CD14-positive monocyte (primary cell): ENCODE data around the gene GNPTG. TPM values are rescaled to one million over a fixed set of nuclear protein-coding genes. Genes with fewer than 3 reads are reported as not detected.

Source experiments
- DNase-seq, 3 donors: peaks; one replicate each; pipeline ENCODE4 v3.0.0-alpha.2; 2011 to 2022
- H2AFZ ChIP-seq: 2 replicates; pipeline ENCODE4 v1.6.0; 2012; ENCODE audit warnings: mild to moderate bottlenecking, low read depth, low read length, inconsistent platforms; ENCODE audit not compliant: insufficient read depth, poor library complexity, severe bottlenecking
- H3K27ac ChIP-seq, 2 donors: 1 replicate in 1 of 2; 2 replicates in 1 of 2; pipeline ENCODE4 v1.5.1; 2012 to 2013; ENCODE audit warnings: low read length in 2 of 2, control low read depth in 1 of 2, inconsistent platforms in 1 of 2, low read depth in 1 of 2, mild to moderate bottlenecking in 1 of 2
- H3K27me3 ChIP-seq, 2 donors: one replicate each; pipeline versions ENCODE4 v1.6.0 to v1.6.1; 2011 to 2013; ENCODE audit warnings: low read length in 2 of 2; ENCODE audit not compliant: control insufficient read depth in 2 of 2, insufficient read depth in 2 of 2
- H3K36me3 ChIP-seq, 2 donors: replicated peaks in 1 of 2; 1 replicate in 1 of 2; 2 replicates in 1 of 2; pipeline versions ENCODE4 v1.5.1 to v1.6.1; 2012 to 2013; ENCODE audit warnings: low read length in 2 of 2, control low read depth in 1 of 2, inconsistent platforms in 1 of 2, mild to moderate bottlenecking in 1 of 2; ENCODE audit not compliant: insufficient read depth in 2 of 2, control insufficient read depth in 1 of 2
- H3K4me1 ChIP-seq, 2 donors: 1 replicate in 1 of 2; 2 replicates in 1 of 2; pipeline versions ENCODE4 v1.5.1 to v1.6.1; 2012 to 2013; ENCODE audit warnings: low read length in 2 of 2, control low read depth in 1 of 2, inconsistent platforms in 1 of 2, mild to moderate bottlenecking in 1 of 2, moderate library complexity in 1 of 2; ENCODE audit not compliant: insufficient read depth in 2 of 2, control insufficient read depth in 1 of 2
- H3K4me2 ChIP-seq: replicated peaks from 2 replicates; pipeline ENCODE3; 2012; ENCODE audit warnings: low read length, moderate library complexity, mild to moderate bottlenecking; ENCODE audit not compliant: poor library complexity, severe bottlenecking; ENCODE audit errors: extremely low read depth
- H3K4me3 ChIP-seq, 3 experiments: fragments of 200-600 bp in 1 of 3; sonication (generic) in 1 of 3; replicated peaks in 1 of 3; 1 replicate in 2 of 3; 2 replicates in 1 of 3; pipeline ENCODE4 v1.5.1; 2011 to 2013; ENCODE audit warnings: low read length in 3 of 3, mild to moderate bottlenecking in 3 of 3, control low read depth in 2 of 3, low read depth in 2 of 3, inconsistent platforms in 1 of 3, moderate library complexity in 1 of 3
- H3K79me2 ChIP-seq: 2 replicates; pipeline ENCODE4 v1.6.0; 2012; ENCODE audit warnings: mild to moderate bottlenecking, control low read depth, inconsistent platforms, low read length, moderate library complexity; ENCODE audit not compliant: insufficient read depth
- H3K9ac ChIP-seq: 2 replicates; pipeline ENCODE4 v1.6.0; 2017; ENCODE audit warnings: low read length, mild to moderate bottlenecking; ENCODE audit not compliant: insufficient read depth, poor library complexity, severe bottlenecking
- H3K9me3 ChIP-seq, 2 donors: replicated peaks in 1 of 2; 1 replicate in 1 of 2; 2 replicates in 1 of 2; pipeline versions ENCODE4 v1.5.1 to v1.6.1; 2012 to 2013; ENCODE audit warnings: low read length in 2 of 2, control low read depth in 1 of 2; ENCODE audit not compliant: control insufficient read depth in 1 of 2, insufficient read depth in 1 of 2
- H4K20me1 ChIP-seq: 2 replicates; pipeline ENCODE4 v1.6.0; 2012; ENCODE audit warnings: mild to moderate bottlenecking, low read length, control low read depth, moderate library complexity; ENCODE audit not compliant: insufficient read depth
- H3K27ac Mint-ChIP-seq, 7 donors: one replicate each; pipeline ENCODE4 v1.8.0; 2020; ENCODE audit warnings: mild to moderate bottlenecking in 7 of 7, mixed read lengths in 7 of 7, moderate library complexity in 6 of 7, inconsistent platforms in 2 of 7
- H3K27me3 Mint-ChIP-seq, 3 donors: one replicate each; pipeline ENCODE4 v1.8.0; 2021 to 2022; ENCODE audit warnings: low read depth in 3 of 3, mild to moderate bottlenecking in 3 of 3, mixed read lengths in 3 of 3, moderate library complexity in 3 of 3, inconsistent platforms in 1 of 3
- H3K36me3 Mint-ChIP-seq, 2 donors: one replicate each; pipeline ENCODE4 v1.8.0; 2020; ENCODE audit warnings: mixed read lengths in 2 of 2, inconsistent platforms in 1 of 2, mild to moderate bottlenecking in 1 of 2
- H3K4me1 Mint-ChIP-seq: one replicate; pipeline ENCODE4 v1.8.0; 2020; ENCODE audit warnings: mild to moderate bottlenecking, mixed read lengths
- H3K4me3 Mint-ChIP-seq, 2 donors: one replicate each; pipeline ENCODE4 v1.8.0; 2020; ENCODE audit warnings: mild to moderate bottlenecking in 2 of 2, mixed read lengths in 2 of 2, moderate library complexity in 1 of 2
- H3K9me3 Mint-ChIP-seq, 7 donors: one replicate each; pipeline ENCODE4 v1.8.0; 2020 to 2022; ENCODE audit warnings: mixed read lengths in 7 of 7, mild to moderate bottlenecking in 6 of 7, moderate library complexity in 6 of 7, inconsistent platforms in 2 of 7
- CTCF ChIP-seq: fragments of 200-600 bp; IDR thresholded peaks from one replicate; pipeline ENCODE4 v1.8.0; 2022; ENCODE audit warnings: antibody characterized with exemption, mild to moderate bottlenecking
- WGBS: methylation state at CpG from one replicate; pipeline ENCODE4 v1.1.5; 2013; ENCODE audit warnings: missing lambda C conversion rate; ENCODE audit not compliant: insufficient coverage; 5-methylcytosine and 5-hydroxymethylcytosine counted together
- intact Hi-C, 2 donors: fragments of 100-400 bp; cut with micrococcal nuclease; formaldehyde crosslinking; loops; one replicate each; pipeline versions ENCODE4 v1.15.0 to v1.15.1; 2023
- polyA plus RNA-seq, 3 donors: library from polyadenylated mRNA; depleted of rRNA in 1 of 3; unstranded in 2 of 3; stranded (reverse) in 1 of 3; fragments of 300-500 nt in 2 of 3; fragments of >200 nt in 1 of 3; fragmentation: Illumina TruSeq in 2 of 3; gene quantifications; 1 replicate in 2 of 3; 2 replicates in 1 of 3; pipeline ENCODE4 v1.2.3, GENCODE V29; 2012 to 2021

Gene GNPTG
- polyA plus RNA-seq, 3 donors, result 74.7 to 130 (median 82.5) TPM

DNA sequence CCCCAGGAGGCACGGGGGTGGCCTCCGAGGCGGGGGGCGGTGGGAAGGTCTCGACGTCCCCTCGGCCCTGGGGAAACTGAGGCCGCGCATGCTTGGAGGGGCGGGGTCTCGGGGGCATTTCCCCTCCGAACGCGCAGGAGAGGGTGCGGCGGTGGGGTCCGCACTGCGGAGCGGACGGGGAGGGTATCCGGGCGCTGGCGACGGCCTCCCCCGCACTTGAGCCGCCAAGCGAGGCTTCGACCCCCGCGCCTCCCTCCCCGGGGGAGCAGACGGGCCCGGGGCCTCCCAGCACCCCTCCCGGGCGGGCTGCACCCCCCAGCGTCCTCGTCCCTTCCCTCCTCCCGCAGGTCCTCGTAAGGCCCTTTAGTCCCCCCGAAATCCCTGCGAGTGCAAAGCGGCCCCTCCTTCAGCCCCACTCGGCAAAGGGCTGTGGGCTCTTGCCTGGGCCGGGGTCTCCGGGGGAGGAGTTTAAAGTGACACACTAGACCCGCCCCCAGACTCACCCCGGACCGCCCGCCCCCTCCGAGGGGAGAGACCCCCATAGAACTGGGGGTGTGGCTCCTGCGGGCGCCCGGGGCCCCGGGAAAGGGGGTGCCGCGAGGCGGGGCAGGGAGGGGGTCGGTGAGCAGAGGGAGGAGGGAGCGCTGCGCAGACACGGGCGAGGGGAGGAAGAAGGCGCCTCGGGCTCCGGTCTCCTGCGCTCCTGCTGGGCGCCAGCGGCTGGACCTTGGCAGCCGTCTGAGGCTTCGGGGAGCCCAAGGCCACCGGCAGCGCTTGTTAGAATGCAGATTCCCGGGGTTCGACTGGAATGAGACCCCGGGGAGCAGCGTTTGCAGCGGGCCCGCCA is 17.7 kb upstream of the GNPTG start:
- no peak for TF ChIP-seq CTCF
- Histone ChIP-seq H3K4me3 (peak overlapping the region in 1 of 3 experiments; percentile 54), H4K20me1 (no peaks in the 10 kb centered on the region), H3K79me2 (no peaks in the 10 kb centered on the region), H3K27ac (no peak overlapping the region), H3K9me3 (peaks cover 5 to 11% of the 10 kb centered on the region in 2 donors), H3K27me3 (peaks cover 42 to 59% of the 10 kb centered on the region in 2 donors), H3K4me1 (peaks cover 13 to 32% of the 10 kb centered on the region in 2 donors), H3K4me2 (peak overlapping the region; percentile 69), H3K9ac (peak overlapping the region; percentile 8), H2AFZ (peak overlapping the region; percentile 59), H3K36me3 (no peaks in the 10 kb centered on the region)
- H3K4me1 Mint-ChIP-seq, result peaks cover 17% of the 10 kb centered on the region
- H3K9me3 Mint-ChIP-seq, result peaks cover 0 to 29% (median 11%) of the 10 kb centered on the region in 7 donors
- peaks cover 47 to 71% (median 61%) of the 10 kb centered on the region in 3 donors for H3K27me3 Mint-ChIP-seq
- H3K4me3 Mint-ChIP-seq, result peak overlapping the region in 1 of 2 donors; percentile 71
- WGBS, result 3% methylated on average over 63 of the region's 78 CpGs
- H3K27ac Mint-ChIP-seq, result no peak overlapping the region
- DNase-seq, result no peak
- intact Hi-C loops, result no loop called here
- peaks cover 0 to 2% of the 10 kb centered on the region in 2 donors for H3K36me3 Mint-ChIP-seq

GRCh38 chr16:1334739-1335138 is 17.0 kb upstream of the GNPTG start:
- peaks cover 5 to 11% of the 10 kb centered on the region in 2 donors for H3K9me3 ChIP-seq
- H3K27ac ChIP-seq, result no peak overlapping the region
- intact Hi-C loops, result no loop called here
- H3K4me1 ChIP-seq, result peaks cover 13 to 32% of the 10 kb centered on the region in 2 donors
- no peaks in the 10 kb centered on the region for H4K20me1 ChIP-seq
- H3K9me3 Mint-ChIP-seq, result peaks cover 0 to 29% (median 11%) of the 10 kb centered on the region in 7 donors
- TF ChIP-seq CTCF, result no peak
- H3K9ac ChIP-seq, result no peak overlapping the region
- H3K36me3 Mint-ChIP-seq, result peaks cover 0 to 2% of the 10 kb centered on the region in 2 donors
- peak overlapping the region in 1 of 2 donors; percentile 71 for H3K4me3 Mint-ChIP-seq
- peaks cover 42 to 59% of the 10 kb centered on the region in 2 donors for H3K27me3 ChIP-seq
- H3K27ac Mint-ChIP-seq, result no peak overlapping the region
- H3K79me2 ChIP-seq, result no peaks in the 10 kb centered on the region
- peaks cover 50 to 69% (median 61%) of the 10 kb centered on the region in 3 donors for H3K27me3 Mint-ChIP-seq
- H3K36me3 ChIP-seq, result no peaks in the 10 kb centered on the region
- no peak overlapping the region for H2AFZ ChIP-seq
- no peak overlapping the region for H3K4me2 ChIP-seq
- no peak overlapping the region for H3K4me3 ChIP-seq
- peaks cover 17% of the 10 kb centered on the region for H3K4me1 Mint-ChIP-seq
- 67% methylated on average over 1 of the region's 9 CpGs for WGBS
- no peak for DNase-seq
